Activated B cell treated with CpG ODN at 0.5 μM for 24 hours (primary cell): ENCODE measurements around the gene MXI1. TPM values are rescaled to one million over a fixed set of nuclear protein-coding genes. Genes with fewer than 3 reads are reported as not detected.

Experiments
- ATAC-seq: fragments of 200-7000 bp; cut with Tn5 transposase; one replicate; pipeline ENCODE4 v1.10.0; 2021; ENCODE audit warnings: low read depth, mild to moderate bottlenecking, moderate library complexity
- CTCF ChIA-PET: fragments of 350-600 bp; sonication (Branson Sonifier 250); formaldehyde crosslinking; loops from one replicate; lab custom pipeline; 2021; ENCODE audit warnings: antibody characterized with exemption; lab: Charles Lee
- POLR2A ChIA-PET: fragments of 350-600 bp; sonication (Branson Sonifier 250); formaldehyde crosslinking; loops from one replicate; lab custom pipeline; 2021; ENCODE audit warnings: antibody characterized with exemption; lab: Charles Lee
- DNase-seq: peaks from one replicate; pipeline ENCODE4 v3.0.0; 2022
- H3K27ac Mint-ChIP-seq: one replicate; pipeline ENCODE4 v1.8.0; 2020; ENCODE audit warnings: mixed read lengths
- H3K27me3 Mint-ChIP-seq: one replicate; pipeline ENCODE4 v1.8.0; 2021; ENCODE audit warnings: mixed read lengths
- H3K36me3 Mint-ChIP-seq: one replicate; pipeline ENCODE4 v1.8.0; 2021; ENCODE audit warnings: low read depth, mixed read lengths
- H3K4me1 Mint-ChIP-seq: one replicate; pipeline ENCODE4 v1.8.0; 2021; ENCODE audit warnings: mixed read lengths
- H3K4me3 Mint-ChIP-seq: one replicate; pipeline ENCODE4 v1.8.0; 2020; ENCODE audit warnings: mild to moderate bottlenecking, mixed read lengths
- H3K9me3 Mint-ChIP-seq: one replicate; pipeline ENCODE4 v1.8.0; 2020; ENCODE audit warnings: mixed read lengths
- intact Hi-C: fragments of 100-400 bp; cut with micrococcal nuclease; formaldehyde crosslinking; loops from one replicate; pipeline ENCODE4 v1.15.1; 2024
- total RNA-seq: library from RNA; stranded (reverse); gene quantifications from 2 replicates; pipeline ENCODE4 v1.2.3, GENCODE V29; 2022
- TF ChIP-seq, protein P1 (sequence below): fragments of 200-600 bp; IDR thresholded peaks from one replicate; pipeline ENCODE4 v1.8.0; 2022; ENCODE audit warnings: antibody characterized with exemption, mild to moderate bottlenecking

MXI1 gene
- total RNA-seq, 1 donor from 2014 or later, result 8.5 TPM

DNA sequence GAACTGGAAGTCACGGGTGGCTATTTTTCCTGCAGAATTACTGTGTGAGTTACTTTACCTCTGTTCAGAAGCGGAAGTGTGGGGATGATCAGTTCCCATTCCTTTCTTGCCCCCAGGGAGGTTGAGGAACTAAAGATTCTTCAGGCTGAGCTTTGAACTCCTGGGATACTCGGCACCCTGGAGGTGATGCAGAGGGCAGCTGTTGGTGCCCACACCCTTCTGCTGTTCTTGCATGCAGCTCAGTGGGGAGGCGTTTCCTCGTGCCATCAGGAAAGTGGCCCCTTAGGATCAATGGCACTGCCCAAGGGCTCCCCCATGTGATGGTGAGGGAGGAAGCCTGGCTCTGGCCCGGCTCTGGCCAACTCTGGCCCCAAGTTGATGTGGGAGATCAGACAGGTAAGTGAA lies 44.7 kb upstream of the MXI1 start:
- Mint-ChIP-seq H3K27me3 (peaks cover 34% of the 10 kb centered on the region), H3K27ac (no peak overlapping the region), H3K4me3 (no peak overlapping the region), H3K9me3 (no peaks in the 10 kb centered on the region), H3K36me3 (no peaks in the 10 kb centered on the region), H3K4me1 (peaks cover 6% of the 10 kb centered on the region)
- POLR2A ChIA-PET, result no interaction called here
- ATAC-seq (no peak), DNase-seq (no peak)
- intact Hi-C loops, result no loop called here
- CTCF ChIA-PET, result no interaction called here
- TF ChIP-seq, protein P1, sequence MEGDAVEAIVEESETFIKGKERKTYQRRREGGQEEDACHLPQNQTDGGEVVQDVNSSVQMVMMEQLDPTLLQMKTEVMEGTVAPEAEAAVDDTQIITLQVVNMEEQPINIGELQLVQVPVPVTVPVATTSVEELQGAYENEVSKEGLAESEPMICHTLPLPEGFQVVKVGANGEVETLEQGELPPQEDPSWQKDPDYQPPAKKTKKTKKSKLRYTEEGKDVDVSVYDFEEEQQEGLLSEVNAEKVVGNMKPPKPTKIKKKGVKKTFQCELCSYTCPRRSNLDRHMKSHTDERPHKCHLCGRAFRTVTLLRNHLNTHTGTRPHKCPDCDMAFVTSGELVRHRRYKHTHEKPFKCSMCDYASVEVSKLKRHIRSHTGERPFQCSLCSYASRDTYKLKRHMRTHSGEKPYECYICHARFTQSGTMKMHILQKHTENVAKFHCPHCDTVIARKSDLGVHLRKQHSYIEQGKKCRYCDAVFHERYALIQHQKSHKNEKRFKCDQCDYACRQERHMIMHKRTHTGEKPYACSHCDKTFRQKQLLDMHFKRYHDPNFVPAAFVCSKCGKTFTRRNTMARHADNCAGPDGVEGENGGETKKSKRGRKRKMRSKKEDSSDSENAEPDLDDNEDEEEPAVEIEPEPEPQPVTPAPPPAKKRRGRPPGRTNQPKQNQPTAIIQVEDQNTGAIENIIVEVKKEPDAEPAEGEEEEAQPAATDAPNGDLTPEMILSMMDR, result no peak

DNA sequence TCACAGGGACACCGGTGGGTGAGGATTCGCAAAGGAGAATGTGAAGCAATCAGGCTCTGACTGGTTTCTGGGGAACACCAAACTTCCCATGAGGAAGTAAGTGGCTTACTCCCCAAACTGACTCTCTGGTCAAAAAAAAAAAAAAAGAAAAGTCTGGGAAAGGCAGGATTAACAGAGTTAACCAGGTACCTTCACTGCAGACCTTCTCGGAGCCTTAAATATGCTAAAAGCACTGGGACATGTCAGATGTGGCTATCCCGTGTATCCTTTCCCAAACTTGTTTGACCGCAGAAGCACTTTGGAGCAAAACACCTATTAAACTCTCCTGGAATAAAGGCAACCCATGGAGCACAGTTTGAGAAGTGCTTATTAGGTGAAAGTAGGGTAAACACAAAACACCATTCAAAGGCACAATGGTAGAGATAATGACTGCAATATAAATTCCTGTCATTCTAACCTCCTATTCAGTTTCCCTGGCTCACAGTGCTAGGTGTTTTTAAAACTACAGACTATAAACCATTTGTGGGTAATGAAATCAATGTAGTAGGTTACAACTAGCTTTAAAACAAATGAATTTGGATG lies 44.1 kb upstream of the MXI1 start:
- H3K4me3 Mint-ChIP-seq, result no peak overlapping the region
- TF ChIP-seq, protein P1, result no peak
- peaks cover 8% of the 10 kb centered on the region for H3K4me1 Mint-ChIP-seq
- H3K9me3 Mint-ChIP-seq, result no peaks in the 10 kb centered on the region
- intact Hi-C loops, result no loop called here
- ChIA-PET POLR2A (interaction anchor here (0.5 kb wide), 1 partner anchor 64 kb away, joined by 4 read pairs; no protein-coding TSS in a partner anchor), CTCF (no interaction called here)
- no peak for DNase-seq
- H3K36me3 Mint-ChIP-seq, result no peaks in the 10 kb centered on the region
- no peak for ATAC-seq
- peaks cover 39% of the 10 kb centered on the region for H3K27me3 Mint-ChIP-seq
- H3K27ac Mint-ChIP-seq, result no peak overlapping the region

DNA sequence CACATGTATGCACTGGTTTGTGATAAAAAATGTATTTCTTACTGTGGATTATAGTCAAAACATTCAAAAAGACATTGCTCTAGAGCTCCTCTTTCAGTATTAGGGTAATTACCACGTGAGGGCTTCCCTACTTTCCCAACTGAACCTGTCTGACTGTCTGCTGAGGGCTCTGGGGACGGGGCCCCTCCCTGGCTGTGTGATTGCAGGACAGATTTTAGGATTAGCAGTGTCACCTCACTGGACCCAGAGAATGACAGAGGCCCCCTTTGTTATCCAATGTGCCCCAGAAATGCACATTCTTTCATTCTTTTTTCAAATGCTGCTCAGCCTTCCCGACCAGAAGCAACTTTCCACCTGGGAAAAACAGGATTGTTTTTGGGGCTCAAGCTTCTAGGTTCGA lies 43.6 kb upstream of the MXI1 start:
- Mint-ChIP-seq H3K27ac (no peak overlapping the region), H3K27me3 (peaks cover 40% of the 10 kb centered on the region), H3K4me3 (no peak overlapping the region), H3K9me3 (no peaks in the 10 kb centered on the region), H3K4me1 (peaks cover 13% of the 10 kb centered on the region), H3K36me3 (no peaks in the 10 kb centered on the region)
- ATAC-seq, result no peak
- POLR2A ChIA-PET, result interaction anchor here (0.5 kb wide), 1 partner anchor 63 kb away, joined by 4 read pairs; no protein-coding TSS in a partner anchor
- intact Hi-C loops, result no loop called here
- no peak for DNase-seq
- CTCF ChIA-PET, result no interaction called here
- TF ChIP-seq, protein P1, result no peak

DNA sequence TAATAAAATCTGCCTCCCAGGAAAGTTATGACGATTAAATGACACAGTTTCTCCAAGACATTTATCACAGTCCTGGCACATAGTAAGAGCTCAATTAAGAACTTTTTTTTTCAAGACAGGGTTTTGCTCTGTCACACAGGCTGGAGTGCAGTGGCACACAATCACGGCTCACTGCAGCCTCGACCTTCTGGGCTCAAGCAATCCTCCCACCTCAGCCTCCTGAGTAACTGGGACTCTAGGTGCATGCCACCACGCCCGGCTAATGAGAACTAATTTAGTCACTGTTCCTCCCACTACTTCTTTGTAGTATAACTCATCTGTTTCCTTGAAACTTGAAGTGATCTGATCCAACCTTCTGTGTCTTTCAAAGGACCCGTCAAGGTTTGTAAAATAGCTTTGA lies 42.2 kb upstream of the MXI1 start:
- POLR2A ChIA-PET, result interaction anchor here (0.7 kb wide), 1 partner anchor 58 kb away, joined by 4 read pairs; no protein-coding TSS in a partner anchor
- H3K4me3 Mint-ChIP-seq, result no peak overlapping the region

DNA sequence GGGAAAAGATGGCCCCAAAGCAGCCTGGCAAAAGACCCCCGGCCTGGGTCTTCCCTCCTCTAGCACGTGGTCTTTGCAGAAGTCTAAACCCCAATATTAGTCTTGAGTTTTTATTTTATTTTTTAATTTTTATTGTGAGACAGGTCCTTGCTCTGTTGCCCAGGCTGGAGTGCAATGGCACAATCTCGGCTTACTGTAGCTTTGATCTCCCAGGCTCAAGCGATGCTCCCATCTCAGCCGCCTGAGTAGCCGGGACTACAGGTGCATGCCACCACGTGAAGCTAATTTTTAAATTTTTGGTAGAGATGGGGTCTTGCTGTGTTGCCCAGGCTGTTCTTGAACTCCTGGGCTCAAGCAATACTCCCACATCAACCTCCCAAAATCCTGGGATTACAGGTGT lies 40.3 kb upstream of the MXI1 start:
- Mint-ChIP-seq H3K36me3 (no peaks in the 10 kb centered on the region), H3K9me3 (no peaks in the 10 kb centered on the region), H3K27me3 (peaks cover 51% of the 10 kb centered on the region), H3K27ac (no peak overlapping the region), H3K4me3 (no peak overlapping the region), H3K4me1 (peaks cover 22% of the 10 kb centered on the region)
- ATAC-seq (no peak), DNase-seq (no peak)
- ChIA-PET CTCF (no interaction called here), POLR2A (interaction anchor here (0.6 kb wide), 1 partner anchor 26 kb away, joined by 5 read pairs; no protein-coding TSS in a partner anchor)
- intact Hi-C loops, result no loop called here
- TF ChIP-seq, protein P1, result no peak

More for the DNA sequence above, 42.2 kb upstream of the MXI1 start:
- no peak for ATAC-seq
- TF ChIP-seq, protein P1, result no peak
- H3K36me3 Mint-ChIP-seq, result no peaks in the 10 kb centered on the region
- CTCF ChIA-PET, result no interaction called here
- H3K4me1 Mint-ChIP-seq, result peaks cover 17% of the 10 kb centered on the region
- DNase-seq, result no peak
- H3K9me3 Mint-ChIP-seq, result no peaks in the 10 kb centered on the region
- intact Hi-C loops, result no loop called here
- no peak overlapping the region for H3K27ac Mint-ChIP-seq
- peaks cover 45% of the 10 kb centered on the region for H3K27me3 Mint-ChIP-seq
